PC-9 (cell line): ENCODE results near the gene EML5. TPM values are rescaled to one million over a fixed set of nuclear protein-coding genes. Genes with fewer than 3 reads are reported as not detected.

ENCODE experiments used
- BruUV-seq: library from RNA; stranded (reverse); fragments of 400-500 nt; replicated peaks from 2 replicates; lab custom pipeline; 2021; lab: Mats Ljungman, UMichigan
- CTCF ChIA-PET: fragments of 300-600 bp; sonication (Branson Sonifier 250); formaldehyde crosslinking; loops from one replicate; lab custom pipeline; 2022; ENCODE audit warnings: antibody characterized with exemption; lab: Charles Lee
- POLR2A ChIA-PET: fragments of 300-600 bp; sonication (Branson Sonifier 250); formaldehyde crosslinking; loops from one replicate; lab custom pipeline; 2022; ENCODE audit warnings: antibody characterized with exemption; ENCODE audit not compliant: unreplicated experiment; lab: Charles Lee
- DNase-seq, 2 experiments: peaks; one replicate each; pipeline versions ENCODE4 v3.0.0 to v3.0.0-alpha.2; 2015 to 2022; ENCODE audit warnings: mixed read lengths in 1 of 2
- H2AFZ ChIP-seq: fragments of 200-600 bp; sonication (generic); 2 replicates; pipeline ENCODE4 v1.8.1; 2017; ENCODE audit warnings: antibody characterized with exemption
- H3F3A ChIP-seq: fragments of 200-600 bp; sonication (generic); 2 replicates; pipeline ENCODE4 v1.8.1; 2017; ENCODE audit warnings: antibody characterized with exemption, mild to moderate bottlenecking, low read depth; ENCODE audit not compliant: insufficient read depth
- H3K27ac ChIP-seq: fragments of 200-600 bp; sonication (generic); 2 replicates; pipeline ENCODE4 v1.6.1; 2016; ENCODE audit warnings: mixed run types
- H3K27me3 ChIP-seq: fragments of 200-600 bp; sonication (generic); 2 replicates; pipeline ENCODE4 v1.6.1; 2016; ENCODE audit warnings: low read depth, mixed run types; ENCODE audit not compliant: insufficient read depth
- H3K36me3 ChIP-seq: fragments of 200-600 bp; sonication (generic); 2 replicates; pipeline ENCODE4 v1.6.1; 2016; ENCODE audit warnings: low read depth, mixed run types
- H3K4me1 ChIP-seq: fragments of 200-600 bp; sonication (generic); replicated peaks from 2 replicates; pipeline ENCODE4 v1.6.1; 2016; ENCODE audit warnings: mixed run types; ENCODE audit not compliant: insufficient read depth
- H3K4me2 ChIP-seq: fragments of 200-600 bp; sonication (generic); 2 replicates; pipeline ENCODE4 v1.6.1; 2017; ENCODE audit warnings: mixed run types
- H3K4me3 ChIP-seq: fragments of 200-600 bp; sonication (generic); 2 replicates; pipeline ENCODE4 v1.6.1; 2016; ENCODE audit warnings: mixed run types
- H3K79me2 ChIP-seq: fragments of 200-600 bp; sonication (generic); 2 replicates; pipeline ENCODE4 v1.6.1; 2017; ENCODE audit warnings: low read depth, mixed run types
- H3K9me2 ChIP-seq: fragments of 200-600 bp; sonication (generic); 2 replicates; pipeline ENCODE4 v1.8.1; 2017; ENCODE audit warnings: mild to moderate bottlenecking; ENCODE audit not compliant: insufficient read depth
- H3K9me3 ChIP-seq: fragments of 200-600 bp; sonication (generic); 2 replicates; pipeline ENCODE4 v1.8.1; 2016; ENCODE audit warnings: low read depth; ENCODE audit not compliant: insufficient read depth
- H4K20me1 ChIP-seq: fragments of 200-600 bp; sonication (generic); 2 replicates; pipeline ENCODE4 v1.8.1; 2017; ENCODE audit not compliant: insufficient read depth
- CTCF ChIP-seq: fragments of 200-600 bp; sonication (generic); conservative IDR thresholded peaks from 2 replicates; pipeline ENCODE4 v1.6.1; 2017; ENCODE audit warnings: mixed run types, antibody characterized with exemption, mild to moderate bottlenecking, moderate library complexity
- EZH2 ChIP-seq: fragments of 200-600 bp; sonication (generic); IDR thresholded peaks from 2 replicates; pipeline ENCODE4 v1.8.0; 2017; ENCODE audit warnings: antibody characterized with exemption, low read depth
- intact Hi-C: fragments of 100-400 bp; cut with micrococcal nuclease; formaldehyde crosslinking; loops from one replicate; pipeline ENCODE4 v1.10.0; 2022; ENCODE audit not compliant: unreplicated experiment
- total RNA-seq: library from RNA; stranded (reverse); gene quantifications from 2 replicates; pipeline ENCODE4 v1.2.3, GENCODE V29; 2021

EML5 gene
- total RNA-seq, 1 experiment from 2014 or later = 0.46 TPM

- peaks cover 23% of the 10 kb centered on the region for H3K4me1 ChIP-seq
- DNase-seq = no peak
These were observed 46.7 kb downstream of the EML5 start for GRCh38 chr14:88746052-88746451.

GRCh38 chr14:88737245-88737644 lies 55.5 kb downstream of the EML5 start:
- no peak overlapping the region for H3K27ac ChIP-seq
- H3K9me3 ChIP-seq = no peaks in the 10 kb centered on the region
- H4K20me1 ChIP-seq = no peaks in the 10 kb centered on the region
- H3K79me2 ChIP-seq = no peaks in the 10 kb centered on the region
- intact Hi-C loops = no loop called here
- no peak overlapping the region for H2AFZ ChIP-seq
- CTCF ChIA-PET = no interaction called here
- TF ChIP-seq CTCF (no peak), EZH2 (no peak)
- no peaks in the 10 kb centered on the region for H3K4me1 ChIP-seq
- H3F3A ChIP-seq = no peaks in the 10 kb centered on the region
- H3K9me2 ChIP-seq = no peaks in the 10 kb centered on the region
- POLR2A ChIA-PET = no interaction called here
- no peak for DNase-seq
- H3K36me3 ChIP-seq = no peaks in the 10 kb centered on the region
- no peak overlapping the region for H3K4me3 ChIP-seq
- H3K4me2 ChIP-seq = no peak overlapping the region
- no TSS peak for BruUV-seq
- H3K27me3 ChIP-seq = no peaks in the 10 kb centered on the region

More at GRCh38 chr14:88746052-88746451, 46.7 kb downstream of the EML5 start:
- ChIA-PET CTCF (no interaction called here), POLR2A (no interaction called here)
- TF ChIP-seq CTCF (no peak), EZH2 (no peak)
- no peaks in the 10 kb centered on the region for H3K36me3 ChIP-seq
- H3K9me2 ChIP-seq = no peaks in the 10 kb centered on the region
- H3K27me3 ChIP-seq = no peaks in the 10 kb centered on the region
- H2AFZ ChIP-seq = no peak overlapping the region
- no peaks in the 10 kb centered on the region for H3K9me3 ChIP-seq
- H3K4me3 ChIP-seq = no peak overlapping the region
- BruUV-seq = no TSS peak
- H3K27ac ChIP-seq = no peak overlapping the region
- intact Hi-C loops = no loop called here
- peaks cover 11% of the 10 kb centered on the region; the same call in 1 of the 2 replicates for H3F3A ChIP-seq
- H3K4me2 ChIP-seq = no peak overlapping the region
- no peaks in the 10 kb centered on the region for H3K79me2 ChIP-seq
- no peaks in the 10 kb centered on the region for H4K20me1 ChIP-seq

GRCh38 chr14:88733121-88733520 lies 59.6 kb downstream of the EML5 start:
- no peak overlapping the region for H3K4me3 ChIP-seq
- no peaks in the 10 kb centered on the region for H3K9me3 ChIP-seq
- ChIA-PET CTCF (no interaction called here), POLR2A (no interaction called here)
- H3K27ac ChIP-seq = no peak overlapping the region
- H3K79me2 ChIP-seq = no peaks in the 10 kb centered on the region
- H2AFZ ChIP-seq = no peak overlapping the region
- no peaks in the 10 kb centered on the region for H3K9me2 ChIP-seq
- H4K20me1 ChIP-seq = no peaks in the 10 kb centered on the region
- intact Hi-C loops = no loop called here
- no peak for TF ChIP-seq EZH2
- no peak for TF ChIP-seq CTCF
- no peak for DNase-seq
- H3K36me3 ChIP-seq = no peaks in the 10 kb centered on the region
- H3F3A ChIP-seq = no peaks in the 10 kb centered on the region
- BruUV-seq = no TSS peak
- no peaks in the 10 kb centered on the region for H3K4me1 ChIP-seq
- H3K4me2 ChIP-seq = no peak overlapping the region
- H3K27me3 ChIP-seq = no peaks in the 10 kb centered on the region
